ENCODE data around the gene CXCL9.
"Not testable (repeated sequence)": the region's sequence is repeated elsewhere in the genome, so short reads cannot be mapped to it uniquely, and the experiment has no call there.

DNA sequence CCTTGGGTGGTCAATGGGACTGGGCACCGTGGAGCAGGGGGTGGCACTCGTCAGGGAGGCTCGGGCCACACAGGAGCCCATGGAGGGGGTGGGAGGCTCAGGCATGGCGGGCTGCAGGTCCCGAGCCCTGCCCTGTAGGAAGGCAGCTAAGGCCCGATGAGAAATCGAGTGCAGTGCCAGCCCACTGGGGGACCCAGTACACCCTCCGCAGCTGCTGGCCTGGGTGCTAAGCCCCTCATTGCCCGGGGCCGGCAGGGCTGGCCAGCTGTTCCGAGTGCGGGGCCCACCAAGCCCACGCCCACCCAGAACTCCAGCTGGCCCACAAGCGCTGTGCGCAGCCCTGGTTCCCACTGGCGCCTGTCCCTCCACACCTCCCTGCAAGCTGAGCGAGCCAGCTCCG is 36.0 kb upstream of the CXCL9 start:
- TF ChIP-seq, protein P1, sequence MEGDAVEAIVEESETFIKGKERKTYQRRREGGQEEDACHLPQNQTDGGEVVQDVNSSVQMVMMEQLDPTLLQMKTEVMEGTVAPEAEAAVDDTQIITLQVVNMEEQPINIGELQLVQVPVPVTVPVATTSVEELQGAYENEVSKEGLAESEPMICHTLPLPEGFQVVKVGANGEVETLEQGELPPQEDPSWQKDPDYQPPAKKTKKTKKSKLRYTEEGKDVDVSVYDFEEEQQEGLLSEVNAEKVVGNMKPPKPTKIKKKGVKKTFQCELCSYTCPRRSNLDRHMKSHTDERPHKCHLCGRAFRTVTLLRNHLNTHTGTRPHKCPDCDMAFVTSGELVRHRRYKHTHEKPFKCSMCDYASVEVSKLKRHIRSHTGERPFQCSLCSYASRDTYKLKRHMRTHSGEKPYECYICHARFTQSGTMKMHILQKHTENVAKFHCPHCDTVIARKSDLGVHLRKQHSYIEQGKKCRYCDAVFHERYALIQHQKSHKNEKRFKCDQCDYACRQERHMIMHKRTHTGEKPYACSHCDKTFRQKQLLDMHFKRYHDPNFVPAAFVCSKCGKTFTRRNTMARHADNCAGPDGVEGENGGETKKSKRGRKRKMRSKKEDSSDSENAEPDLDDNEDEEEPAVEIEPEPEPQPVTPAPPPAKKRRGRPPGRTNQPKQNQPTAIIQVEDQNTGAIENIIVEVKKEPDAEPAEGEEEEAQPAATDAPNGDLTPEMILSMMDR (IDR thresholded peaks at IDR 0.05; ENCODE audit: insufficient read depth, low read length, poor library complexity, severe bottlenecking): not testable (repeated sequence)
- not testable (repeated sequence) for TF ChIP-seq EZH2phosphoT487 (conservative IDR thresholded peaks at IDR 0.05; ENCODE audit: low read length)
